Esophagus muscularis mucosa (tissue), 4 donors: ENCODE data around the gene LYPLA2. TPM values are rescaled to one million over a fixed set of nuclear protein-coding genes. Genes with fewer than 3 reads are reported as not detected.

Source experiments
- DNase-seq: peaks from one replicate; pipeline ENCODE4 v3.0.0-alpha.2; 2017; ENCODE audit errors: extremely low spot score
- H3K27ac ChIP-seq, 4 donors: fragments of 200-600 bp; sonication (generic); replicated peaks in 1 of 4; 1 replicate in 3 of 4; 2 replicates in 1 of 4; pipeline ENCODE4 v1.5.1; 2016 to 2019; ENCODE audit warnings: mild to moderate bottlenecking in 1 of 4
- H3K27me3 ChIP-seq, 4 donors: fragments of 200-600 bp; sonication (generic); one replicate each; pipeline versions ENCODE4 v1.5.1 to v1.6.0; 2016 to 2019
- H3K36me3 ChIP-seq, 4 donors: fragments of 200-600 bp; sonication (generic); one replicate each; pipeline ENCODE4 v1.5.1; 2016 to 2019
- H3K4me1 ChIP-seq, 4 donors: fragments of 200-600 bp; sonication (generic); one replicate each; pipeline ENCODE4 v1.5.1; 2016 to 2019
- H3K4me3 ChIP-seq, 4 donors: fragments of 200-600 bp; sonication (generic); 1 replicate in 2 of 4; 2 replicates in 2 of 4; pipeline ENCODE4 v1.5.1; 2016 to 2019; ENCODE audit warnings: mild to moderate bottlenecking in 4 of 4, moderate library complexity in 1 of 4
- H3K9me3 ChIP-seq, 4 donors: fragments of 200-600 bp; sonication (generic); 1 replicate in 3 of 4; 2 replicates in 1 of 4; pipeline ENCODE4 v1.5.1; 2016 to 2019
- CTCF ChIP-seq, 3 experiments: fragments of 200-600 bp in 2 of 3; fragments of 450-650 bp in 1 of 3; sonication (generic) in 2 of 3; IDR thresholded peaks; one replicate each; pipeline ENCODE4 v1.5.1; 2017 to 2019; ENCODE audit warnings: antibody characterized with exemption in 3 of 3, mild to moderate bottlenecking in 2 of 3, moderate library complexity in 1 of 3
- EP300 ChIP-seq: sonication (generic); formaldehyde crosslinking; IDR thresholded peaks from one replicate; pipeline ENCODE4 v1.6.1; 2017; ENCODE audit warnings: antibody characterized with exemption
- POLR2A ChIP-seq: fragments of 450-650 bp; IDR thresholded peaks from one replicate; pipeline ENCODE4 v1.6.1; 2017; ENCODE audit warnings: antibody characterized with exemption, moderate library complexity, mild to moderate bottlenecking, low read depth
- POLR2AphosphoS5 ChIP-seq, 2 donors: sonication (generic); formaldehyde crosslinking; IDR thresholded peaks; one replicate each; pipeline ENCODE4 v1.6.1; 2017; ENCODE audit warnings: antibody characterized with exemption in 2 of 2
- WGBS: methylation state at CpG from one replicate; pipeline ENCODE4 v1.1.5; 2018; 5-methylcytosine and 5-hydroxymethylcytosine counted together
- intact Hi-C: fragments of 100-400 bp; cut with DNase I; formaldehyde crosslinking; loops from one replicate; pipeline ENCODE4 v1.15.1; 2023
- total RNA-seq, 4 donors: library from RNA; depleted of rRNA; stranded (reverse); fragments of >200 nt; gene quantifications; one replicate each; pipeline versions ENCODE4 v1.1.0 to v1.2.1, GENCODE V29; 2016

LYPLA2 gene
- total RNA-seq, 4 donors from 2014 or later, result 32.8 to 51.4 (median 40.8) TPM

DNA sequence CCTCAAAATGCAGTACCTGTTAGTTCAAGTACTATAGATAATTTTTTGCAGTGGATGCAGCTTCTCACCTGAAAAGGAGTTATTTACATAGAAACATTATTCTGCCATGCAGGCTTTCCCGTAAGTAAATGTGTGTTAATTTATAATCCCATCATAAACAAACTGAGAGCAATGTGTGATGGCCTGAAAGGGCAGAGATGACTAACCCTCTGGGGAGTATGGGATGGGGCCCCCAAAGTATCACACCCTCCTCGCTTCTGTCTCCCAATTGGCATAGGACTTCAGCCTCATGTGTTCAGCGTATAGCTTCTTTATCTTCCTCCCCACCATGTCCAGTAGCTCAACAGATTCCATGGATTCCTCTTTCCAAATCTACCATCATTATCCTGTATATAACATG is 26.7 kb downstream of the LYPLA2 start:
- Histone ChIP-seq H3K27ac (no peak overlapping the region), H3K4me3 (no peak overlapping the region), H3K9me3 (no peaks in the 10 kb centered on the region), H3K4me1 (peaks cover 0 to 3% (median 0%) of the 10 kb centered on the region in 4 donors), H3K36me3 (peaks cover 36 to 75% (median 73%) of the 10 kb centered on the region in 4 donors), H3K27me3 (no peaks in the 10 kb centered on the region)
- intact Hi-C loops, result no loop called here
- no peak for DNase-seq
- 82% methylated on average over 3 of the region's 3 CpGs for WGBS
- no peak for TF ChIP-seq POLR2AphosphoS5 (IDR thresholded peaks at IDR 0.05)
- no peak for TF ChIP-seq POLR2A
- TF ChIP-seq EP300, result no peak
- no peak for TF ChIP-seq CTCF (IDR thresholded peaks at IDR 0.05)

GRCh38 chr1:23823767-23824166 is 32.8 kb downstream of the LYPLA2 start:
- Histone ChIP-seq H3K27ac (no peak overlapping the region), H3K36me3 (peaks cover 0 to 16% (median 13%) of the 10 kb centered on the region in 4 donors), H3K4me3 (no peak overlapping the region), H3K27me3 (no peaks in the 10 kb centered on the region), H3K4me1 (peaks cover 9 to 31% (median 13%) of the 10 kb centered on the region in 4 donors), H3K9me3 (no peaks in the 10 kb centered on the region)
- no peak for TF ChIP-seq POLR2A
- TF ChIP-seq CTCF (IDR thresholded peaks at IDR 0.05), result no peak
- TF ChIP-seq POLR2AphosphoS5 (IDR thresholded peaks at IDR 0.05), result no peak
- no peak for TF ChIP-seq EP300
- no peak for DNase-seq
- intact Hi-C loops, result no loop called here
- 71% methylated on average over 7 of the region's 7 CpGs for WGBS

GRCh38 chr1:23824711-23825075 is 33.7 kb downstream of the LYPLA2 start:
- TF ChIP-seq CTCF (IDR thresholded peaks at IDR 0.05), result no peak
- TF ChIP-seq EP300, result no peak
- TF ChIP-seq POLR2A, result no peak
- H3K27me3 ChIP-seq, result no peaks in the 10 kb centered on the region
- peak overlapping the region; percentile 81 to 99 (median 86) for H3K4me3 ChIP-seq
- H3K9me3 ChIP-seq, result no peaks in the 10 kb centered on the region
- intact Hi-C loops, result no loop called here
- peaks cover 9 to 31% (median 13%) of the 10 kb centered on the region in 4 donors for H3K4me1 ChIP-seq
- no peak for DNase-seq
- under 1% methylated on average over 8 of the region's 8 CpGs for WGBS
- H3K36me3 ChIP-seq, result peaks cover 0 to 9% (median 7%) of the 10 kb centered on the region in 4 donors
- peak overlapping the region; percentile 92 to 96 (median 94) for H3K27ac ChIP-seq

GRCh38 chr1:23825076-23825761 is 34.3 kb downstream of the LYPLA2 start, which contains the start of gene HMGCL:
HMGCL (minus strand) TSS chr1:23825429; CDS start chr1:23825415, 14 bp downstream.
- 0% methylated on average over 7 of the region's 42 CpGs for WGBS
- Histone ChIP-seq H3K9me3 (no peaks in the 10 kb centered on the region), H3K4me3 (peak within 1 kb of the TSS; percentile 81 to 99 (median 86)), H3K27ac (peak within 1 kb of the TSS; percentile 92 to 96 (median 94)), H3K36me3 (peaks cover 0 to 3% (median 2%) of the 10 kb centered on the region in 4 donors), H3K27me3 (no peaks in the 10 kb centered on the region), H3K4me1 (peaks cover 9 to 31% (median 13%) of the 10 kb centered on the region in 4 donors)
- intact Hi-C loops, result no loop called here
- TF ChIP-seq POLR2A (peak; percentile 84), EP300 (no peak), POLR2AphosphoS5 (IDR thresholded peaks at IDR 0.05) (peak; percentile 98), CTCF (IDR thresholded peaks at IDR 0.05) (peak in 1 of 3 experiments; percentile 33)
- DNase-seq, result peak; percentile 97
